ENCODE measurements around the gene ACAP2.
"Not testable (repeated sequence)": the region's sequence is repeated elsewhere in the genome, so short reads cannot be mapped to it uniquely, and the experiment has no call there.

ACAP2 gene, protein sequence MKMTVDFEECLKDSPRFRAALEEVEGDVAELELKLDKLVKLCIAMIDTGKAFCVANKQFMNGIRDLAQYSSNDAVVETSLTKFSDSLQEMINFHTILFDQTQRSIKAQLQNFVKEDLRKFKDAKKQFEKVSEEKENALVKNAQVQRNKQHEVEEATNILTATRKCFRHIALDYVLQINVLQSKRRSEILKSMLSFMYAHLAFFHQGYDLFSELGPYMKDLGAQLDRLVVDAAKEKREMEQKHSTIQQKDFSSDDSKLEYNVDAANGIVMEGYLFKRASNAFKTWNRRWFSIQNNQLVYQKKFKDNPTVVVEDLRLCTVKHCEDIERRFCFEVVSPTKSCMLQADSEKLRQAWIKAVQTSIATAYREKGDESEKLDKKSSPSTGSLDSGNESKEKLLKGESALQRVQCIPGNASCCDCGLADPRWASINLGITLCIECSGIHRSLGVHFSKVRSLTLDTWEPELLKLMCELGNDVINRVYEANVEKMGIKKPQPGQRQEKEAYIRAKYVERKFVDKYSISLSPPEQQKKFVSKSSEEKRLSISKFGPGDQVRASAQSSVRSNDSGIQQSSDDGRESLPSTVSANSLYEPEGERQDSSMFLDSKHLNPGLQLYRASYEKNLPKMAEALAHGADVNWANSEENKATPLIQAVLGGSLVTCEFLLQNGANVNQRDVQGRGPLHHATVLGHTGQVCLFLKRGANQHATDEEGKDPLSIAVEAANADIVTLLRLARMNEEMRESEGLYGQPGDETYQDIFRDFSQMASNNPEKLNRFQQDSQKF

DNA sequence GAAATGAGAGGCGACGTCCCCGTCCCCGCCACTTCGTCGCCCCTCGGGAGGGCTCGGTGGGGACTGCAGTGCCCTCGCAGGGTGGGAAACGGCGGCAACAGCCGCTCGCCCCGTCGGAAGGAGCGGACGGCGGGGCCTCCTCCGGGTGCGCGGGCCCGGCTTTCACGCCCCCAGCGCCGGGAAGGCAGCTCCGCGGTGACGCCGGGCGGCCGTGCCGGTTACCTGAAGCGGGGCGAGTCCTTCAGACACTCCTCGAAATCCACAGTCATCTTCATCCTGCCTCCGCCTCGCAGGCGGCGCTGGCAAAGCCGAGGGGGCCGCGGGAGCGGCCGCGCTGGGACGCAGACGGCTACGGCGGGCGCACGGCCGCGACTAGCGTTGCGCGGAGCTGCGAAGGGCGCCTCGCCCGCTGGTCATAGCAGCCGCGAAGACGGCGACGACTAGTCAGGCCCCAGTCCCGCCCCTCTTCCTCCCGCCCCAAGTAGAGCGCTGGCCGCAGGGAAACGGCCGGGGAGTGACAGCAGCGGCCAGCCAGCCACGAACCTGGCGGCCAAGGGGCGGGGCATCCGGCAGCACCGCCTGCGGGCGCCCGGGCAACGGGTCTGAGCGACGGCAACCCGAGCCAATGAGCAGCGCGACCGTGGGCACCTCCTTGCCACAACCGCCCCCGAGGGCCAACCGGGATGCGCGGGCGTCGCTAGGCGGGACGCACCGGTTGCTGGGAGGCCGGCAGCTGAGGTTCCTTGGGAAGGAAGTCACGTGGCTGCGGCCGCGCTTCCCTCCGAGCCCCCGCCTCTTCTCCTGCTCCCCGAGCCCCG, at the start of gene ACAP2:
Gene ACAP2 (minus strand): TSS at position 448 of the 818 bp plus-strand sequence. CDS start 173 bp downstream, at position 275.
- peak; percentile 100 for DNase-seq (ENCODE audit: low spot score)

DNA sequence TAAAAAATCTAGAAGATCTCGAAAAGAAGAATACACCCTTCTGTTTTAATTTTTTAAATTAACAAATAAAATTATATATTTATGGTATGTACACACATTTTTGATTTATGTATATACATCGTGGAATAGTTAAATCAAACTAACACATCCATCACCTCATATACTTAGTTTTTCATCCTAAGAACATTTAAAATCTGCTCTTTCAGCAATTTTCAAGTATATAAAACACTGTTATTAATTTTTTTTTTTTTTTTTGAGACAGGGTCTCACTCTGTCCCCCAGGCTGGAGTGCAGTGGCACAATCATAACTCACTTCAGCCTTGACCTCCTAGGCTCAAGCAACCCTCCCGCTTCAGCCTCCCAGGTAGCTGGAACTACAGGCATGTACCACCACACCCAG, 32.8 kb upstream of the ACAP2 start:
- DNase-seq (ENCODE audit: low spot score), result no peak

DNA sequence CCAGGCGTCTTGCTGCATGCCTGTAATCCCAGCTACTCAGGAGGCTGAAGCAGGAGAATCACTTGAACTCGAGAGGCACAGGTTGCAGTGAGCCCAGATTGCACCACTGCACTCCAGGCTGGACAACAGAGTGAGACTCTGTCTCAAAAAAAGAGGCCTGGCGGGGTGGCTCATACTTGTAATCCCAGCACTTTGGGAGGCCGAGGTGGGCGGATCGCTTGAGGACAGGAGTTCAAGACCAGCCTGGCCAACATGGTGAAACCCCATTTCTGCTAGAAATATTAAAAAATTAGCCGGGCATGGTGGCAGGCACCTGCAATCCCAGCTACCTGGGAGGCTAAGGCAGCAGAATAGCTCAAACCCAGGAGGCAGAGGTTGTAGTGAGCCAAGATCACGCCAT, 32.3 kb upstream of the ACAP2 start:
- DNase-seq (ENCODE audit: low spot score), result not testable (repeated sequence)

DNA sequence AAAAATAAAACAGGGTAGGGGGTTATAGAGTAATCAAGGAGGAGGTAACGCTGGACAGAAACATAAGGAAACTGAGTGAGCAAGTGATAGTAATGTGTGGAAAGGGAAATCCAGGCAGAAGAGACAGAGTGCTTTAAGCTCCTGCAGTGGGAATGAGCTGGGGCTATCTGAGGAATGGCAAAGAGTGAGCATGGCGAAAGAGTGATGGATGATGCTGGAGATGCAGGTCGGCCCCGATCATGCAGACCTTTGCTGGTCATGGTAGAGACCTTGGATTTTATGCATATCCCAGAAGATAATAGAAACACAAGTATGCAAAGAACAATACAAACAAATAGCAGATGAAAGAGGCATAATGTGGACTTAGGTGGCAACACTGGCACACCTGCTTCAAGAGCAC, 26.0 kb upstream of the ACAP2 start:
- no peak for DNase-seq (ENCODE audit: low spot score)

DNA sequence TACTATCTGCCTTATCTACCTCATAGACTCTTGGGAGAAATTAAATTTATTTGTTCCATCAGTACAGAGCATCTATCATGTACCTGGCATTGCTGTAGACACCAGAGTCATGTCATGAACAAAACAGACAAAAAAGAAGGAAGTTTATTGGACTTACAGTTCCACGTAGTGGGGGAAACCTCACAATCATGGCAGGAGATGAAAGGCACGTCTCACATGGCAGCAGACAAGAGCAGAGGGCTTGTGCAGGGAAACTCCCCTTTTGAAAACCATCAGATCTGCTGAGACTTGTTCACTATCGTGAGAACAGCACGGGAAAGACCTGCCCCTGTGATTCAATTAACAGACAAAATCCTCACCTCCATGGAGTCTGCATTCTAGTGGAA, 25.6 kb upstream of the ACAP2 start:
- no peak for DNase-seq (ENCODE audit: low spot score)

DNA sequence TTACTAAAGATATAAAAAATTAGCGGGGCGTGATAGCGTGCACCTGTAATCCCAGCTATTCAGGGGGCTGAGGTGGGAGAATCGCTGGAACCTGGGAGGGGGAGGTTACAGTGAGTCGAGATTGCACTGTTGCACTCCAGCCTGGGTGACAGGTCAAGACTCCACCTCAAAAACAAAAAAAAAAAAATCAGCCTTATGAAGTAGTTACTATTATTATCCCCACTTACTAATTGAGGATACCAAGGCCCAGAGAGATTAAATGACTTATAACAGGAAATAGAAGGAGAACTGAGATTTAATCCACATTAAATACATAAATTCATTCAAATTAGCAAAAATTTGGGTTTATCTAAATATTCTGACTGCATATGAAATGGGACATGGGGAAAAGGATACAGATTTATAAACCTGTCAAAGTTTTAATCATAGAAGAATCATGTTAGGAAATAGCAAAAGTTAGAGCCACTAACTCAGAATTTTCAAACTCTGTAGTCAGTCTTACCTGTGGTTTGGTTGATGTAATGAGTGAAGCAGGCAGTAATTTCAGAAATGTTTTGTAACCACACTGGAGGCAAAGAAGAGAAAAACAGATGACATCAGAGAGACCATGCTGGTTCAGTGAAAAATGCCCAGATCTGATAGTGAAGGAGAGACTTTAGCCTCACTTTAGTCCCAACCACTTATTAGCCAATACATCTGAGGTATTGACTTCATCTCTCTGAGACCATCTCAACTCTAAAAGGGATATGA, 25.0 kb upstream of the ACAP2 start:
- DNase-seq (ENCODE audit: low spot score), result no peak

DNA sequence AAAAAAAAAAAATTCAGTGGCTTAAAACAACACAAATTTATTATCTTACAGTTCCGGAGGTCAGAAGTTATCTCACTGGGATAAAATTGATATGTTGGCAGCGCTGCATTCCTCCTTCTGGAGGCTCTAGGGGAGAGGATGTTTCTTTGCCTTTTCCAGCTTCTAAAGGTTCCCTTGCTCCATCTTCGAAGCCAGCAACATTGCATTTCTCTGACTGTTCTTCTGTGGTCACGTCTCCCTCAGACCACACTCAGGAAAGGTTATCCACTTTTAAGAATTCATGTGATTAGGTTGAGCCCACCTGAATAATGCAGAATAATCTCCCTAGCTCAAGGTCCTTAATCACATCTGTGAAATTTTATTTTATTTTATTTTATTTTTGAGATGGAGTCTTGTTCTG, 23.4 kb upstream of the ACAP2 start:
- no peak for DNase-seq (ENCODE audit: low spot score)

DNA sequence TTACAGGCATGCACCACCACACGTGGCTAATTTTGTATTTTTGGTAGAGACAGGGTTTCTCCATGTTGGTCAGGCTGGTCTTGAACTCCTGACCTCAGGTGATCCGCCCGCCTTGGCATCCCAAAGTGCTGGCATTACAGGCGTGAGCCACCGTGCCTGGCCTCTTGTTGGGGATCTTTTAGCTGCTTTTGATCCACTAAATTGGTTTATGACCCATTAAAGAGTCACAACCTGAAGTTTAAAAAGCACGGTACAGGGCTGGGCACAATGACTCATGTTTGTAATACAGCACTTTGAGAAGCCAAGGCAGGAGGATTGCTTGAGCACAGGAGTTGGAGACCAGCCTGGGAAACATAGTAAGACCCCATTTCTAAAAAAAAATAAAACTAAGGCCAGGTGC, 20.1 kb upstream of the ACAP2 start:
- DNase-seq (ENCODE audit: low spot score), result not testable (repeated sequence)

DNA sequence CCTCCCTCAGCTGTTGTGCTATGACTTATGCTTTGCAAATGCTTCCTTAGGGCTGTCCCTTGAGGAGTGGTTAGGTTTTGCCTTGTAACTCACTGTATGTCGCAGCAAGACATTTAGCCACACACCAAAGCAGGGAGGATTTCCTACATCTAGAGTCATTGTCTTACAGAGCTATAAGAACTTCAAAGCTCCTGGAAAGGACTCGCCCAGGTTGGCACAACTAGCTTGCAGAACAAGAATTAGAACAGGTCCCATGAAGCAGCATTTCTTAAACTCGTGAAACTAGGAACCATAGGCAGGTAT, 19.4 kb upstream of the ACAP2 start:
- DNase-seq (ENCODE audit: low spot score), result no peak

DNA sequence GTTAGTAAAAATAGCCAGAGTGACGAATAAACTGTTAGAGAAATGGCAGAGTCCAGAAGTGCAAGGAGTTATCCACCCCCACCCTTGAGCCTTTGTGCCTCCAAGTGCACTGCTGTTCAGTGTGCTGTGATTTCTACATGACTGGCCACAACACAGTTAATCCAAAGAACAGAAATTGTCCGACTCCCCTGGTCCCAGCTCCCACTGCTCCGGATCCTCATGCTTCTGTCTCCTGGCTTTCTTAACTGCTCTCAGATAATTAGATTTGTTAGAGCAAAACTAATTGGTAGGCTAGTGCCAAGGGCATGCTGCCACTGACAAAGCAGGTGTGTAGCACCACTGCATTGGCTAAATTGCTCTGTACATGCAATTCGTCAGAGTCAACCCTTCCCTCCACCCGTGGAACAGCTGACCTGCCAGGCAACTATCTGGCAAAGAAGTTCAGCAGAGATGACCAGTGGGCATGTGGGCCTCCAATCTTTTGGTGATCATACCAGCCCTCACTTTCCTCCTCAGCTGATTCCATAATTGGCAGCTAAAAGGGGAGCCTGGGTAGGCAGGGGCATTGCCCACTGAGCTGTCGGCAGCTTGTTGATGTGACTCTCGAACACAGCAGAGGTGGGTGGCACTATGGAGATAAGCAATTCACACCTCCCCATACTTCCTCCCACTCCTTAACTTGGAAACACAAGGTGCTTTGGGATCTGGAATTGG, 18.9 kb upstream of the ACAP2 start:
- DNase-seq (ENCODE audit: low spot score), result no peak

DNA sequence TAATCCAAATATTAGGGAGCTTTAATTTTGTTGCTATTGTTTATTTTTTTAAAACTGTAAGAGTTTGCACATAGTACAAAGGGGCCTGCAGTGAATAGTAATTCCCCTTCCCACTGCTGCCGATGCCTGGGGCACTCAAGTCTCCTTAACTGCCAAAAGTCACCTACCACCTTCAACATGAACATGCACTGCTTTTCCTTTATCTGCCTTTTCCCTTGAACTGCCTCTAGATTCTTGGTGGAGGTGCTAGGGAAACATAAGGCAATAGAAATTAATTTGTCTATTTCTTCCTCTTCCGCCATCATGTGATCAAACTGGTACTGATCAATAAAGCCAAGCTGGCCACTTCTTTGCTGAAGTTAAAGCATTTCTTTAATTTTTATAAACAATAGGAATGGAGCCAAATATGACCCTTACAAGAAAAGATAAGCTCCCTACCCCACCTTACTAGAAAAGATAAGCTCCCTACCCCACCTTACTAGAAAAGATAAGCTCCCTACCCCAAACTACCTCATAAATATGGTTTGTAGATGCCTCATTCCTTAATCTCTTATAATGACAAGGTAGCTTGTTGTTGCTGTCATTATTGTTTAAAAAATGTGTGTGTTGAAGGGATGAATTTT, 17.4 kb upstream of the ACAP2 start:
- DNase-seq (ENCODE audit: low spot score), result no peak

DNA sequence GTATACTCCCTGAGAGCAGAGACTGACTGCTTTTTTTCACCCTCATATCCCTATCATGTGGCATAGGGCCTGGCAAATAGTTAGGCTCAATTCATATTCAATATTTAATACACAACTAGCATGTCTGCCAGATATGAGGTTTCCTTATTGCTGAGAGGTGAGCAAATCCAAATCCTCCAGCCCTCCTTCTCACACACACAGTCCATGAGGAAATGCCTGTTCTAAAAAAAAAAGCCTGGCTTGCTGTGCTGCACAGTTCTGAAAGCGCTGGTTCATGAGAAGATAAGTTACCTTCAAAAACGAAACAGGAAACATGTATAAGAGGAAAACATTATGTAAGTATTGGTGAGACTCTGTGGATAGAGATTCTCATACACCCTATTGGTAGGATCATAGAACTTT, 15.5 kb upstream of the ACAP2 start:
- no peak for DNase-seq (ENCODE audit: low spot score)

DNA sequence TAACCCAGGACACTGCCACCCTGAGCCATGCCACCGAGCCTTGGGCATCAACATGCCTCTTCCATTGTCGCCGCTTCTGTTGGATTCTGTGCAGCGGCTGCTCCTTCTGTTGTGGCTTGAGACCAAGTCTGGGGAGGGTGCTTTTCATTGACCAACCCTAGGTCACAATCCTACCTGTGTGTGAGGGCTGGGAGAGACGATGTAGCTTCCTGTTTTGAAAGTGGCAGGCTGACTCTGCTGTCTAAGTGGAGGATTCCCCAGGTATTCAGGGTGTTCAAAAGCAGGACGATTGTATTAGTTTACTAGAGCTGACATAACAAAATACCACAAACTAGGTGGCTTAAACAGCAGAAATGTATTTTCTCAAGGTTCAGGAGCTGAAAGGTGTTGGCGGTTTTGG, 13.0 kb upstream of the ACAP2 start:
- DNase-seq (ENCODE audit: low spot score), result no peak

DNA sequence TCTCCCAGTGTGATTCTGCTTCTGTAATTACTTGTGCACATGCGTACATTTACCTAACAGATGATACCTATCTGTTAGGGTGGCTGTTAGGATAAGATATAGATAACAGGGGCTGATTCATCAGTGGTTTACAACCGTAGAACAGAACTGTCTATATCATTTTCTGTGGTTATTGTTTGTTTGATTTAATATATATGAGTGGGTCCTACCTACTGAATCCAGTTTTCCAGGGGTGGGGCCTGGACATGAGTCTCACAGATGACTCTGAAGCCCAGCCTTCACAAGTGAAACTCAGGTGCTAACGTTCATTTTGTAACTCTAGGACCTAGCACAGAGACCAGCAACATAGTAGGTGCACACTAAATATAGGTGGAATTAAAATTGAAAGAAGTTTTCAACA, 10.4 kb upstream of the ACAP2 start:
- DNase-seq (ENCODE audit: low spot score), result no peak

DNA sequence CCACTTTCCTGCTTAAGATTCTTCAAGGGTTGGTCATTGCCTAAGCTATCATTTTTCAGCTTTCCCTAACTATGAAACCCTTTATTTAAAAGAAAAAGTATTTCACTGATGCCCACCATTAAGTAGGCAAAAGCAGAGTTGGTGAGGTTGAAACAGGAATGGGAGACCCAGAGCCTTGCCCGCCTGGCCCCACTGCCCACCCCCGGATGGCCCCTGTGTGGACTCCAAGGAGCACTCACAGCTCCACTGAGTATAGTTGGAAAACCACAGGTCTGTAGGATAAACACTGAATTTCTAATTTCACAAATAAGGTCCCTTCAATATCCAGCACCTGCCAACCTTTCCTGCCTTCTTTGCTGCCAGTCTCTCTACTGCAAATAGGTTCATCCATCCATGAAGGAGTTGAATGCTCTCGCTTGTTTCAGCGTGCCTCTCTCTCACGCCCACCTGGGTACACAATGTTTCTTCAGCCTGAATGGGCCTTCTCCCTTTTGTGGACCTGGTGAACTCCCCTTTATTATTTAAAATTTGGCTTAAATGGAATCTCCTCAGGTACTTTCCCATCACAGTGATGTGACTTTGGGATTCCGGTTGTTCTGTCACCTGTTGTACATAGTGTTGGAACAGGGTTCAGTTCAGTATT, 8.7 kb upstream of the ACAP2 start:
- DNase-seq (ENCODE audit: low spot score), result no peak

DNA sequence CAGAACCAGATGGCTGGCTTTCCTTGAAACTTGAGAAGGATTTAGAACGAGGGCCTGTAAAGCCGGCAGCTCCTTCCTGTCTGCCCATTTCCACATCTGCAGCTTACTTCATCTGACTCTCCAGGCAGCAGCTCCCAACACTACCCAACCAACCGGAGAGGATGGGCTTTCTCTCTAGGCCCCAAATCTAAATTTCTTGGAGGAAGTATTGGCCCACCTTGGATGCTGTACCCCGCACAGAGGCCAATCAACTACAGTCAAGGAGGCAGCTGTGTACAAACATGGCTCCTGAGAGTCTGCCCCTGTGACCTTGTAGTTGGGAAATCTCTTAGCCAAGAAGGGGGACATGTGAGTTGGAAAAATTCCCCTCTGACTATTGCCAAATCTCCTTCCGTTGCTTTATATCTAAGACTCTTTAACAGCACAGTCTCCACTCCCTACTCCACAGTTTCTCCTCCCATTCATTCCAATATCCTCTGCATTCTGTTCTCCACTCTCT, 8.0 kb upstream of the ACAP2 start:
- peak; percentile 67 for DNase-seq (ENCODE audit: low spot score)

DNA sequence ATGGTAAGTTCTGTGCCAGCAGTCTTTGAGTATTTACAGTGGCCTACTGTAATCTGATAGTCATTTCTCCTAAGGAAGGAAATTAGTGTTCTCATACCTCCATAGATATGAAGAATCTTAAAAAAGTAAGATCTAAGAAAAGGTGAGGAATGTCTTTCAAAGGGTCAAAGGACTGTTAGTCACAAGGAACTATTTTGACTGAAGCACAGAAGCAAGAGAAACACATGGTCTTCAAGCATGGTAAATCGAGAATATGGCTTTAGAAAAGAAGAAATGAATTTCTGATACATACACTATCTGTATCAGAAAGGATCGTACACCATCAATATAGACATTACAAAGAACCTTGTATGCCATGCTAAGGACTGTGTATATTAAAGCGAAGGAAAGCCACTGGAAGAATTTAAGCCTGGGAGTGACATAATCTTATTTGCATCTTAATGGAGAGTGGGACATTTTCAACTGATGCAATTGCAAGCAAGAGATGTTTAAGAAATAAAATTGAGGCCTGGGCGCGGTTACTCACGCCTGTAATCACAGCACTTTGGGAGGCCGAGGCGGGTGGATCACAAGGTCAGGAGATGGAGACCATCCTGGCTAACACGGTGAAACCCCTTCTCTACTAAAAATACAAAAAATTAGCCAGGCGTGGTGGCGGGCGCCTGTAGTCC, 5.5 kb upstream of the ACAP2 start:
- DNase-seq (ENCODE audit: low spot score), result no peak

DNA sequence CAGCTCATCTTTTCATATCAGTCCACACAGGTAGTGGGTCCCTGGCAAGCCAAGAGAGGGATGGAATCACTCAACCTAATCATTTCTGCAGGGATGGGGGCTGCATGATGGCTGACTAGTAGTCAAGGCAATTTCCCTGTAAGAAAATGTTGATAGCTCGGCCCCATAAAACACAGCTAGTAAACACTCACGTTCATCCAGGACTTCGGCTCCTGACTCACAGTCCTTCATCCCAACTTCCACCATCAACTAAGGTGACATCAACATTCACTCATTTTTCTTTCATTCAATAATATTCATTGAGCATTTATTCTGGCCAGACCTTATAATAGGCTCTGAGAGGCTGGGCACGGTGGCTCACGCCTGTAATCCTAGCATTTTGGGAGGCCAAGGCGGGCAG, 4.4 kb upstream of the ACAP2 start:
- no peak for DNase-seq (ENCODE audit: low spot score)

DNA sequence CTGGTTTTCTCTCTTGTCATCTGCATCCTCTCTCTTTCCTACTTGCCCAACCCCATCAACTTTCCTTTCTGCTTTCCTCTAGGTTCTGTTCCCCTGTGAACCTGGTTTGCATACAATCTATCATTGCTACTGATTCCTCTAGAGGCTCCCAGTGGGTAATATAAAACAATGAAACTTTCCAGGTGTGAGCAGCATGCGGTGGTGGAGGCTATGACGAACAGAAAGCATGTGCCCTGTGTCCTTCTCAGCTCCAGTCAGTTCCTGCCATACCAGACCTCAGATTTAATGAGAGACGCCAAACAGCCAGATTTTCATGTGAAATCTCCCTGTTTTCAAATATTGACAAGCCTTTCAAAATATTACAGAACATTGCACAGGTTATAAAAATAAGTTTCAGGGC, 3.5 kb upstream of the ACAP2 start:
- DNase-seq (ENCODE audit: low spot score), result no peak

DNA sequence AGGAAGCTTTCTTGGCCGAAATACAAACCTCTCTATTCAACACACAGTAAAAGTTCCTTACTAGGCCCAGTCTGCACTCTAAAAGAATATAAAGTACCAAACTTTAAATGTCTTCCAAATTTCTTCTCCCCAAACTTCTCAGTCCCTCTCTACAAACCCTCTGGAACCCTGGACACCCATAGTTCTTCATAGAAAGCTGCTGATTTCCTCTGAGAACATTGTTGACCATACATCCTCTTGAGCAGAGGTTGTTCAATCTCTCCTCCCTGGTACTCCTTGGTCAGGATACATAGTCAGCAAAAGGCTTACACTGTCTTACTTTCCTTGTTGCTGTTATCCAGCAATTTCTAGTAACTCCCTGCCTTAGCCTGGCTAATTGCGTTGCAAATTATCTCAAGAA, 3.1 kb upstream of the ACAP2 start:
- no peak for DNase-seq (ENCODE audit: low spot score)
